Measurements from ENCODE around the gene DDX10.

DNA sequence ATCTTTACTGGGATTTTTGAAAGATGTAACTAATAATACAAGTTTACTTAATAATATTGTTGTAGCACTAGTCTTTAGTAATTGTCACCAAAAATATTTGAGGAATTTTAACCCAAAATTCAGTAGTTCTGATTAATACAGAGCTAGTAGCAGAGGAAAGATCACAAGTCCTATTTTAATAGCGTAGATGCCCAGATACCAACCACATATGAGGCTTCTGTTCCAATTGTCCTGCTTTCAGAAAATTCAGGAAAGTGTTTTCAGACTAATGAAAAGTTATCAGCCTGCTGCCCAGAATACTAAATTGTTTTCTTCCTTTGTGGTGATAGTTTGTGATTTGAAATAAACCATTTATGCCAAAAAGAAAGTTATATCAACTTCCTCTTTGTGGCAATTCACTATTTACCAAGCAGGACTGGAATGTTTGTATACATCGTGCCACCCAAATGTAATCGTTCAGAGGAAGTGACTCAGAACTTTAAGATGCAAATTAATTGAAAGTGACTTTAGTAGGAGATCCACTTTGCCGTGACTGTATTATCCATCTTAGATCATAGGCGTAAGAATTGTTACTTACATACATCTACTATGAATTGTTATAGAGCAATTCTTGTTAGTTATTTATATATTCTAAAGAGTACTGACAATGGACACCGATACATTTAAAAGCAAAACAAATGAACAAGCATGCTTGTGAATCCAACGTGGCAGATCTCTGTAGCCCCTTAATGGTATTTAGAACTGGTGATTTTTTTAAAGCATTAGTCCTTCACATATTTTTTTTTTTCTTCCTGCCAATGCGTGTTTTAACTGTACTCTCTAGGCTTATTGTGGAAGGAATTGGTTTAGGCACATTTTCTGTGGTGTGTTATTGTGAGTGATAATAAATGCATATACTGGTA lies 231.0 kb downstream of the DDX10 start:
- TF ChIP-seq CTCF (IDR thresholded peaks at IDR 0.05) (no peak), POLR2AphosphoS5 (IDR thresholded peaks at IDR 0.05) (no peak), POLR2A (IDR thresholded peaks at IDR 0.05; ENCODE audit: low read depth) (no peak)
